Measurements from ENCODE around the gene LBH.

DNA sequence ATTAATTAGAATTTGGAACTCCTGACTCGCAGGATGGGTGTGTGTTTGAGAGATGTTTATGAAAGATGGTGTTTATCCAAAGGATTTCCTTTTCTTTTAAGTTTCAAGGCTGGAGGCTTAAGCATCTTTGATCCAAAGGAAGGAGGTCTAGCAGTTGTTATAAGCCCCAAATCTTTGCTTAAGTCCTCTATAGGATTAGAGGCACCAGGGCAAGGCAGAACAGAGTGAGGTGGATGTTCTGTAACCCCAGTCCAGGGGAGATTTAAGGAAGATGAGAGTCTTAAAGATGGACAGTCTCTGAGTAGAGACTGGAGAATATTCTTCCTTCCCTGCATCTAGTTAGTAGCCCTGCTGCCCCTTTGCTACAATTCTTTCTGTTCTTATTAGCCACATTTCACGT, 17.5 kb downstream of the LBH start:
- no peak for TF ChIP-seq POLR2A (IDR thresholded peaks at IDR 0.05; ENCODE audit: extremely low read depth, insufficient read length)
- TF ChIP-seq, protein P1, sequence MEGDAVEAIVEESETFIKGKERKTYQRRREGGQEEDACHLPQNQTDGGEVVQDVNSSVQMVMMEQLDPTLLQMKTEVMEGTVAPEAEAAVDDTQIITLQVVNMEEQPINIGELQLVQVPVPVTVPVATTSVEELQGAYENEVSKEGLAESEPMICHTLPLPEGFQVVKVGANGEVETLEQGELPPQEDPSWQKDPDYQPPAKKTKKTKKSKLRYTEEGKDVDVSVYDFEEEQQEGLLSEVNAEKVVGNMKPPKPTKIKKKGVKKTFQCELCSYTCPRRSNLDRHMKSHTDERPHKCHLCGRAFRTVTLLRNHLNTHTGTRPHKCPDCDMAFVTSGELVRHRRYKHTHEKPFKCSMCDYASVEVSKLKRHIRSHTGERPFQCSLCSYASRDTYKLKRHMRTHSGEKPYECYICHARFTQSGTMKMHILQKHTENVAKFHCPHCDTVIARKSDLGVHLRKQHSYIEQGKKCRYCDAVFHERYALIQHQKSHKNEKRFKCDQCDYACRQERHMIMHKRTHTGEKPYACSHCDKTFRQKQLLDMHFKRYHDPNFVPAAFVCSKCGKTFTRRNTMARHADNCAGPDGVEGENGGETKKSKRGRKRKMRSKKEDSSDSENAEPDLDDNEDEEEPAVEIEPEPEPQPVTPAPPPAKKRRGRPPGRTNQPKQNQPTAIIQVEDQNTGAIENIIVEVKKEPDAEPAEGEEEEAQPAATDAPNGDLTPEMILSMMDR (IDR thresholded peaks at IDR 0.05; ENCODE audit: low read depth, low read length): no peak
